NB4 (cell line): Measurements from ENCODE around the gene ELMO3.

Experiments used
- DNase-seq: peaks from one replicate; pipeline ENCODE4 v3.0.0; 2010; ENCODE audit warnings: low read depth
- H3K4me3 ChIP-seq: one replicate; pipeline ENCODE4 v1.5.1; 2011; ENCODE audit warnings: mild to moderate bottlenecking, low read depth, low read length, moderate library complexity
- CTCF ChIP-seq: IDR thresholded peaks from one replicate; pipeline ENCODE4 v1.5.1; 2012; ENCODE audit warnings: low read depth, low read length
- MAX ChIP-seq: IDR thresholded peaks from 2 replicates; pipeline ENCODE4 v1.6.1; 2011; ENCODE audit warnings: low read depth, low read length
- MYC ChIP-seq: IDR thresholded peaks from 2 replicates; pipeline ENCODE4 v1.6.1; 2011; ENCODE audit warnings: low read depth, low read length
- POLR2A ChIP-seq: IDR thresholded peaks from 2 replicates; pipeline ENCODE4 v1.6.1; 2011; ENCODE audit warnings: mild to moderate bottlenecking; ENCODE audit not compliant: insufficient read length; ENCODE audit errors: extremely low read depth

The ELMO3 gene

DNA sequence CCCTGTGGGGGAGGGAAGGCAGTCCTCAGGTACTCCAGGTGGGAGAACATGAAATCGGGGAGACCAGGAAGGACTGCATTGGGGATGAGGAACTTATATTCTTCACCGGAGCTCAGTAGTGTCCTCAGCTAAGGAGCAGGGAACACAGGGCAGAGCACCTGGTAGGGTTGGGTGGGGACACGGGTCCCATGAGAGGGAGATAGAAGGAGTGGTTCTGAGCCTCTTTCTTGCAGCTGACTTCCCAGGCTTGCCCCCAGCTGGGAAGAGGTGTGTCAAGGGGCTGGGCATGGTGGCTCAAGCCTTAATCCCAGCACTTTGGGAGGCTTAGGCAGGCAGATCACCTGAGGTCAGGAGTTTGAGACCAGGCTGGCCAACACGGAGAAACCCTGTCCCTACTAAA, 46.3 kb downstream of the ELMO3 start:
- DNase-seq, result peak; percentile 45
- no peak for TF ChIP-seq MYC
- no peak for TF ChIP-seq POLR2A
- no peak for TF ChIP-seq MAX
- TF ChIP-seq CTCF, result no peak
- H3K4me3 ChIP-seq, result peak overlapping the region; percentile 86

DNA sequence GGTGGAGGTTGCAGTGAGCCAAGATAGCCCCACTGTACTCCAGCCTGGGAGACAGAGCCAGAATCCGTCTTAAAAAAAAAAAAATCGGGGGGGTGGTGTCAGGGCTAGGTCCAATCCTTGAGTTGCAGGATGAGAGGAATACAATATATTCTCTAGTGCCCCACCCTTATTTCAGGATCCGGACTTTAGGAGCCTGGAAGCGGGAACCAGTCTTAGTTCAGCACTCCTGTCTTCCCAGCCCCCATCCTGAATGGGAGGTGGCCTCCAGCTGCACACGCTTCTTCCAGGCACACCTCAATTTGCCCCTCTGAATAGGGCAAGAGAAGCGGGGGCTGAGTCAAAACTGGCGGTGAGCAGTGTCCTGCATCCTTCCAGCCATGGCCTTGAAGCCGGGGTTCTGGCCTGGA, 46.7 kb downstream of the ELMO3 start:
- no peak for TF ChIP-seq MYC
- no peak for TF ChIP-seq CTCF
- no peak for TF ChIP-seq POLR2A
- no peak; the same call in 1 of the 2 replicates for TF ChIP-seq MAX
- no peak for DNase-seq
- H3K4me3 ChIP-seq, result peak overlapping the region; percentile 86

- H3K4me3 ChIP-seq, result peak overlapping the region; percentile 86
- TF ChIP-seq MAX (peak; percentile 86), MYC (peak; percentile 43), CTCF (peak; percentile 55), POLR2A (no peak)
- DNase-seq, result peak; percentile 97
Observed at GRCh38 chr16:67246081-67246755, 47.3 kb downstream of the ELMO3 start.

GRCh38 chr16:67246756-67247191, 47.8 kb downstream of the ELMO3 start:
- no peak for DNase-seq
- TF ChIP-seq POLR2A (no peak), MAX (peak; percentile 53)
- peak overlapping the region; percentile 86 for H3K4me3 ChIP-seq

DNA sequence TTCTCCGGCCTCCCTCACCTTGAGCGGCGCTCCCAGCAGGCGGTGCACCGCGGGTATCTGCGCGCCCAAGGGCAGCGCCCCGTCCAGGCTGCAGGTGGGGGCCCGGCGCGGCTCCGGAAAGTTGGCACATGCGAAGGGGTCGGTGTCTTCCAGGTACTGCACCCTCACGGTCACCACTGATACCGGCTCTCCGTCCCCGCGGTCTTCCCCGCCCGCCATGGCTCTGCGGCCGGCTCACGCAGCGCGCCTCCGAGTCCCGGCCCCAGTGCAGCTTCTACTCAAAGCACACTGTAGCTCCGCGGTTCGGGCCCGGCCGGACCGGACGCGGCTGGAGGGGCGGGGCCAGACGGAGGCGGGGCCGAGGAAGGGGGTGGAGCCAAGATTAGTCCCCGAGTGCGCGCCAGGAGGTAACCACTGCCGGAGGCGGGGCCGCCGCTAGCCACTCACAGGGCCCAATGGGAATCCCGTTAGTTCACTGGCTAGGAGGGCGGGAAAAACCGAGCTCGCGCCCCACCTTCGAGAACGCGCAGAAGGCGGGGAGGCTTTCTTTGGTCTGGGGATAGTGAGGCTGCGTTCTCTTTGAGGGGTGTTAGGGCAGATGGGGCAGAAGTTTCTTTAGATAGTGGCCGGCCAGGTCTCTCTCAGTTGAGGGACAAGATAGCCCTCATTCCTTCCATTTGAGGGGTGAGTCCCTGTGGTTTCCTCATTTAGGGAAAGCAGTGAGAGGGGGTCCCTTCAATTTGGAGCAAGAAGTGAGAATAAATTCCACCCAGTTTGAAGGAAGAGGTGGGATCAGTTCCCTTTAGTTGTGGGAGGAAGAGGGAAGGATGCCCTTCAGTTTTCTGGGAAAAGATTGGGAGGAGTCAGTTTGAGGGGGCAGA, 48.5 kb downstream of the ELMO3 start, which contains the start of gene FHOD1:
Gene FHOD1, minus strand, starts transcription at position 290 of the 881 bp plus-strand sequence. Its CDS starts 71 bp downstream, at position 219.
- H3K4me3 ChIP-seq, result peak within 1 kb of the TSS; percentile 86
- TF ChIP-seq POLR2A (peak; percentile 85), MYC (peak; percentile 8; the same call in 1 of the 2 replicates), MAX (peak; percentile 29; the same call in 1 of the 2 replicates), CTCF (no peak)
- DNase-seq, result peak; percentile 98
